SU-DHL-6 (cell line): ENCODE measurements around the gene EVC.

Source experiments
- H2AFZ ChIP-seq: fragments of 200-600 bp; sonication (generic); 2 replicates; pipeline ENCODE4 v1.6.1; 2014; ENCODE audit warnings: low read depth, mild to moderate bottlenecking, moderate library complexity, mixed read lengths, antibody characterized with exemption, low read length; ENCODE audit not compliant: severe bottlenecking
- H3F3A ChIP-seq: fragments of 200-600 bp; shearing (Covaris generic); 2 replicates; pipeline ENCODE4 v1.6.0; 2016; ENCODE audit warnings: antibody characterized with exemption, mild to moderate bottlenecking; ENCODE audit not compliant: insufficient read depth
- H3K27ac ChIP-seq: fragments of 200-600 bp; sonication (generic); 2 replicates; pipeline ENCODE4 v1.5.1; 2016; ENCODE audit warnings: low read depth, mild to moderate bottlenecking, low read length, moderate library complexity, mixed read lengths
- H3K27me3 ChIP-seq: fragments of 200-600 bp; sonication (generic), shearing (Covaris generic); 2 replicates; pipeline ENCODE4 v1.6.0; 2014; ENCODE audit warnings: mild to moderate bottlenecking, low read length
- H3K36me3 ChIP-seq: fragments of 200-600 bp; sonication (generic); 2 replicates; pipeline ENCODE4 v1.6.1; 2014; ENCODE audit warnings: mild to moderate bottlenecking, low read length, mixed read lengths
- H3K4me2 ChIP-seq: fragments of 300-600, 200-600 bp; shearing (Covaris generic), sonication (generic); 2 replicates; pipeline ENCODE4 v1.6.0; 2014; ENCODE audit warnings: low read length, low read depth, mild to moderate bottlenecking; ENCODE audit not compliant: poor library complexity, severe bottlenecking
- H3K4me3 ChIP-seq: fragments of 200-600 bp; sonication (generic); 2 replicates; pipeline ENCODE4 v1.5.1; 2014; ENCODE audit warnings: antibody characterized with exemption, low read length, mild to moderate bottlenecking, mixed read lengths; ENCODE audit not compliant: insufficient read depth, poor library complexity, severe bottlenecking
- H3K79me2 ChIP-seq: fragments of 200-600 bp; sonication (generic); 2 replicates; pipeline ENCODE4 v1.6.1; 2014; ENCODE audit warnings: mild to moderate bottlenecking, low read length, moderate library complexity; ENCODE audit not compliant: insufficient read depth
- H3K9ac ChIP-seq: fragments of 200-600 bp; sonication (generic); 2 replicates; pipeline ENCODE4 v1.7.0; 2014; ENCODE audit warnings: mild to moderate bottlenecking, low read length
- H3K9me2 ChIP-seq: fragments of 200-600 bp; sonication (generic); replicated peaks from 2 replicates; pipeline ENCODE4 v1.6.1; 2014; ENCODE audit warnings: low read length; ENCODE audit not compliant: insufficient read depth
- H3K9me3 ChIP-seq: fragments of 200-600 bp; sonication (generic); 2 replicates; pipeline ENCODE4 v1.6.1; 2014; ENCODE audit warnings: low read length, mixed read lengths; ENCODE audit not compliant: insufficient read depth
- H4K20me1 ChIP-seq: fragments of 200-600 bp; sonication (generic); 2 replicates; pipeline ENCODE4 v1.6.1; 2014; ENCODE audit warnings: low read depth, mild to moderate bottlenecking, antibody characterized with exemption, low read length, moderate library complexity, mixed read lengths
- EZH2phosphoT487 ChIP-seq: fragments of 200-600 bp; sonication (generic), shearing (Covaris generic); conservative IDR thresholded peaks from 2 replicates; pipeline ENCODE4 v1.6.1; 2018; ENCODE audit warnings: mild to moderate bottlenecking, antibody characterized with exemption, low read length, moderate library complexity, mixed read lengths
- TF ChIP-seq, protein P1 (sequence below): fragments of 200-600 bp; sonication (generic); IDR thresholded peaks from one replicate; pipeline ENCODE4 v1.5.1; 2017; ENCODE audit warnings: antibody characterized with exemption, mild to moderate bottlenecking, low read length, moderate library complexity; ENCODE audit not compliant: insufficient read depth, poor library complexity, severe bottlenecking

The EVC gene

GRCh38 chr4:5815641-5816040 is 104.6 kb downstream of the EVC start:
- no peaks in the 10 kb centered on the region for H3K36me3 ChIP-seq
- no peaks in the 10 kb centered on the region for H4K20me1 ChIP-seq
- H3K9me2 ChIP-seq, result no peaks in the 10 kb centered on the region

DNA sequence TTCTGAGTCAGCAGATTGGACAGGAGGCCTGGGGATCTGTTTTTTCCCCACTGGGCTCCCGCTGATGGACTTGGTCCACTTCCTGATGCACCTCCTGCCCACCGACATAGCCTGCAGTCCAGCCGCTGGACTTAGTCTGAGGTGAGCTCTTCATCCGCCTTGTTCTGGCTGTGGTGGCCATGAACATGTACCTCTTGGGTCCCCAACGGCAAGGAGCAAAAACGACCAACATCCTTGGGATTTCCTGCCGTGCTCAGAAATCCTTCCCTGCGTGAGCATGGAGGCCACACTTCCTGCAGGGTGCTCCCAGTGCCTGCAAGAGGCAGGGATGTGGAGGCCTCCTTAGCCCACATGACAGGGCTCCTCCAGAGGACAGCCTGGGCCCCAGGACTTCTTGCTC is 105.1 kb downstream of the EVC start:
- H4K20me1 ChIP-seq, result no peaks in the 10 kb centered on the region
- TF ChIP-seq EZH2phosphoT487, result no peak
- TF ChIP-seq, protein P1, sequence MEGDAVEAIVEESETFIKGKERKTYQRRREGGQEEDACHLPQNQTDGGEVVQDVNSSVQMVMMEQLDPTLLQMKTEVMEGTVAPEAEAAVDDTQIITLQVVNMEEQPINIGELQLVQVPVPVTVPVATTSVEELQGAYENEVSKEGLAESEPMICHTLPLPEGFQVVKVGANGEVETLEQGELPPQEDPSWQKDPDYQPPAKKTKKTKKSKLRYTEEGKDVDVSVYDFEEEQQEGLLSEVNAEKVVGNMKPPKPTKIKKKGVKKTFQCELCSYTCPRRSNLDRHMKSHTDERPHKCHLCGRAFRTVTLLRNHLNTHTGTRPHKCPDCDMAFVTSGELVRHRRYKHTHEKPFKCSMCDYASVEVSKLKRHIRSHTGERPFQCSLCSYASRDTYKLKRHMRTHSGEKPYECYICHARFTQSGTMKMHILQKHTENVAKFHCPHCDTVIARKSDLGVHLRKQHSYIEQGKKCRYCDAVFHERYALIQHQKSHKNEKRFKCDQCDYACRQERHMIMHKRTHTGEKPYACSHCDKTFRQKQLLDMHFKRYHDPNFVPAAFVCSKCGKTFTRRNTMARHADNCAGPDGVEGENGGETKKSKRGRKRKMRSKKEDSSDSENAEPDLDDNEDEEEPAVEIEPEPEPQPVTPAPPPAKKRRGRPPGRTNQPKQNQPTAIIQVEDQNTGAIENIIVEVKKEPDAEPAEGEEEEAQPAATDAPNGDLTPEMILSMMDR, result no peak

More at GRCh38 chr4:5815641-5816040, 104.6 kb downstream of the EVC start:
- Histone ChIP-seq H2AFZ (no peak overlapping the region), H3K9me3 (no peaks in the 10 kb centered on the region), H3K4me3 (no peak overlapping the region), H3K27ac (no peak overlapping the region), H3K79me2 (no peaks in the 10 kb centered on the region), H3F3A (no peaks in the 10 kb centered on the region), H3K4me2 (no peak overlapping the region), H3K9ac (no peak overlapping the region), H3K27me3 (no peaks in the 10 kb centered on the region)
- TF ChIP-seq, protein P1, result no peak
- TF ChIP-seq EZH2phosphoT487, result no peak

GRCh38 chr4:5816851-5817375 is 105.9 kb downstream of the EVC start:
- H3K9me3 ChIP-seq, result no peaks in the 10 kb centered on the region
- no peaks in the 10 kb centered on the region for H3K36me3 ChIP-seq
- H2AFZ ChIP-seq, result no peak overlapping the region
- no peaks in the 10 kb centered on the region for H3K27me3 ChIP-seq
- H3K9ac ChIP-seq, result no peak overlapping the region
- no peak overlapping the region for H3K4me3 ChIP-seq
- no peak overlapping the region for H3K4me2 ChIP-seq
- H3F3A ChIP-seq, result no peaks in the 10 kb centered on the region
- no peaks in the 10 kb centered on the region for H4K20me1 ChIP-seq
- no peak overlapping the region for H3K27ac ChIP-seq
- TF ChIP-seq, protein P1, result no peak
- TF ChIP-seq EZH2phosphoT487, result no peak
- H3K9me2 ChIP-seq, result no peaks in the 10 kb centered on the region
- no peaks in the 10 kb centered on the region for H3K79me2 ChIP-seq

More for the DNA sequence above, 105.1 kb downstream of the EVC start:
- Histone ChIP-seq H3K9me2 (no peaks in the 10 kb centered on the region), H3K4me3 (no peak overlapping the region), H3K27ac (no peak overlapping the region), H3K4me2 (no peak overlapping the region), H3K27me3 (no peaks in the 10 kb centered on the region), H3K36me3 (no peaks in the 10 kb centered on the region), H3K9me3 (no peaks in the 10 kb centered on the region), H3K9ac (no peak overlapping the region), H3F3A (no peaks in the 10 kb centered on the region), H3K79me2 (no peaks in the 10 kb centered on the region), H2AFZ (no peak overlapping the region)
